Cerebellar nuclear complex (tissue), 1 donor: ENCODE measurements around the gene MMP17.
"Not testable (repeated sequence)": the region's sequence is repeated elsewhere in the genome, so short reads cannot be mapped to it uniquely, and the experiment has no call there.

Source experiments
- DNase-seq, 2 experiments: peaks; one replicate each; lab custom pipeline; 2025; lab: John Stamatoyannopoulos, UW

The MMP17 gene

DNA sequence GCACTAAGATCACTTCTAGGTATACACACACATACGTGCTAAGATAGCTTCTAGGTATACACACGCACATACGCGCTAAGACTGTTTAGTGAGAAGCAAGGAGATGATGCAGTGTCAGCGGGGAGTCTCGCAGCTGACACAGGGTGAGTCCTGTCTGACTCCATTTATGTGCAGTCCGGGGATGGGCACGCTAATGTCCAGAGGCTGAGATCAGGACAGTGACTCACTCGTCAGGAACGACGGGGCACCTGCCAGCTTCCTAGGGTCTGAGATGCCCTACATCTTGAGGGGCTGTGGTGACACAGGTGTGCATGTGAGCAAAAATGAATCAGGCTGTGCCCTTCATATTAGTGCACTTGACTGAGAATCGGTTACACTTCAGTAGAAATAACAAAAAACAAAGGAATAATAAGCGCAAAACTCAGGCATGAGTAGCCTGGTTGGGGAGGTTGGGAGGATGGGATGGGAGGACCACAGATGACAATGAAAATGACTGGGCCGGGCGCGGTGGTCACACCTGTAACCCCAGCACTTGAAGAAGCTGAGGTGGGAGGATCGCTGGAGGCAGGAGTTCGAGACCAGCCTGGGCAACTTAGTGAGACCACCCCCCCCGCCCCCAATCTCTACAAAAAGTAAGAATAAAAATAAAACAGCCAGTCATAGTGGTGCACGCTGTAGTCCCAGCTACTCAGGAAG, 37.1 kb downstream of the MMP17 start:
- no peak for DNase-seq

DNA sequence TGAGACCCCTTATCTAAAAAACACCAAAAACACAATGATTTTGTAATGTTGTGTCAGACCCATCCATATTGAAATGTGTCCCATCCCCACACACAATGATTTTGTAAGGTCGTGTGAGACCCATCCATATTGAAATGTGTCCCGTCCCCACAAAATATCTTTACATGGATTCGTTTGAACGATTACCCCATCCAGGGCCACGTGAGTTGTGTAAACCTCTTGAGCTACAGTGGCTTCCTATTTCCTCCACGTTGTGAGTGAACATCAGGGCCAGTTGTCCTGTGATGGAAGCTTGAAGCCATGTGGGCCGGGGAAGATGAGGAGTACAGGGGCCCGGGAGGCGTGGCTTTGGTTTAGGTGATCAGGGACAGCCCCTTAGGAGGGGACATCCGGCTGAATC, 39.3 kb downstream of the MMP17 start:
- DNase-seq = no peak

DNA sequence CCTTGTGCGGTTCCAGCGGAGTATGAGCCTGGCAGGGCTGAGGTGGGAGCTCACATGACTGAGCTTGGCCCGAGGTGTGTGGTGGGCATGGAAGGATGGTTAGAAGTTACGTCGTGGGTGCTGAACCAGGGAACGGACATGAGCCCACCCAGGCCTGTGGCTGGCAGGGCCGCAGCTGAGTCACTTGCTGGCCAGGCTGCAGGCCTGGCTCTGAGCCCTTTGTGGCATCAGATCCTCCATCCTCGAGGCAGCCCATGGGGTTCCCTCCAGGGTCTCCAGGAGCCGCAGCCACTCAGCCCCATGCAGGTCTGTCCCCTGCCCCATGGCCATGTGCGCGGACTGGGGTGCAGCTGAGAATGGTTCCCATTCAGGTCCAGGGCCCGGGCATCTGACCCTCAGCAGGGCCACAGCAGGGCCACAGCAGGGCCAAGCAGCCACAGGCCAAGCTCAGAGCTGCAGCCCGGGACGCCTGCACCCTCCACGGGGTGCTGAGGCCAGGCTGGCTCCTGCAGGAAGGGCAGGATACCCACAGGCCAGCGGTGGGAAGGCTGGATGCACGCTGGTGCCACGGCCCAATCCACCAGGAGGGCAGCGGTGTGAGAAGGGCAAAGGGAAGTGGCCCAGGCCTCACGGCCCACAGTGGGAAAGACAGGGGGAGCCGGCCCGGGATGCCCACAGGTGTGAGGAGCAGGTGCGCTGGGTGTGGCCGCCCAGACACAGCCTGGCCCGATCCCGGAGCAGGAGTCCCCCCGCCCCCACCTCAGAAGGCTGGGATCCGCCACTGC, 39.9 kb downstream of the MMP17 start:
- no peak for DNase-seq

DNA sequence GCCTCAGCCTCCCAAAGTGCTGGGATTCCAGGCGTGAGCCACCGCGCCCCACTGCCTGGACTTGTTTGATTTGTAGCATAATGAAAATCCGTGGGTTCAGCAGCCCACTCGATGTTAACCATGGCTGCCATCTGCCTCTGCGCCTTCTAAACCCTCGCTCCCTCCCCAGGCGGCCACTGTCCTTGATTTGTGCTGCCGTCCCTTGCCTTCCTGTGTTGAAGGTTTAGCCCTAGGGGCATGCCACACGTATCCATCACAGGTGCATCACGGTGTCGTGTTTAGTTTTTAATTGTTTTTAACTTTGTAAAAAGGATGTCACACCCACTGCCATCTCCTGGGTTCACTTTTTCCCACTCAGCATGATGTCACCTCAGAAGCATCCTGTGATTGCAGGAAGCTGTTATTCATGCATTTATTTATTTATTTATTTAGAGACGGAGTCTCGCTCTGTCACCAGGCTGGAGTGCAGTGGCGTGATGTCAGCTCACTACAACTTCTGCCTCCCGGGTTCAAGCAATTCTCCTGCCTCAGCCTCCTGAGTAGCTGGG, 41.8 kb downstream of the MMP17 start:
- no peak for DNase-seq

DNA sequence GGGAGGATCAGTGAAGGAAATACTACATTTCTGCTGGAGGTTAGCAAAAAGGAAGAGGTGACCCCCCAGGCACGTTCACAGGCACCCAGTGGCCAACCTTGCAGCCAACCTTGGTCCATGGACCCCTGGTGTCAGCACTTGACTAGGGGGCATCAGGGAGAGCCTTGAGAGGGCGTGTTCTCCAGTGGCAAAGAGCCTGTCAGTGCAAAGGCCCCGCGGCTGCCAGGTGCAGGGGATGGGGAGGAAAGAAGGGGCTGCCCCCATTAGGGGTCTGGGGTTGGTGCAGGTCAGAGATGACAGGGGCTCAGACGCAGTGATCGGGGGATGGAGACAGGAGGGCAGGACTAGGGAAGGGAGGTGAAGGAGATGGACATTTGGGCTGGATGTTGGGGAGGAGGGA, 43.5 kb downstream of the MMP17 start:
- no peak for DNase-seq

DNA sequence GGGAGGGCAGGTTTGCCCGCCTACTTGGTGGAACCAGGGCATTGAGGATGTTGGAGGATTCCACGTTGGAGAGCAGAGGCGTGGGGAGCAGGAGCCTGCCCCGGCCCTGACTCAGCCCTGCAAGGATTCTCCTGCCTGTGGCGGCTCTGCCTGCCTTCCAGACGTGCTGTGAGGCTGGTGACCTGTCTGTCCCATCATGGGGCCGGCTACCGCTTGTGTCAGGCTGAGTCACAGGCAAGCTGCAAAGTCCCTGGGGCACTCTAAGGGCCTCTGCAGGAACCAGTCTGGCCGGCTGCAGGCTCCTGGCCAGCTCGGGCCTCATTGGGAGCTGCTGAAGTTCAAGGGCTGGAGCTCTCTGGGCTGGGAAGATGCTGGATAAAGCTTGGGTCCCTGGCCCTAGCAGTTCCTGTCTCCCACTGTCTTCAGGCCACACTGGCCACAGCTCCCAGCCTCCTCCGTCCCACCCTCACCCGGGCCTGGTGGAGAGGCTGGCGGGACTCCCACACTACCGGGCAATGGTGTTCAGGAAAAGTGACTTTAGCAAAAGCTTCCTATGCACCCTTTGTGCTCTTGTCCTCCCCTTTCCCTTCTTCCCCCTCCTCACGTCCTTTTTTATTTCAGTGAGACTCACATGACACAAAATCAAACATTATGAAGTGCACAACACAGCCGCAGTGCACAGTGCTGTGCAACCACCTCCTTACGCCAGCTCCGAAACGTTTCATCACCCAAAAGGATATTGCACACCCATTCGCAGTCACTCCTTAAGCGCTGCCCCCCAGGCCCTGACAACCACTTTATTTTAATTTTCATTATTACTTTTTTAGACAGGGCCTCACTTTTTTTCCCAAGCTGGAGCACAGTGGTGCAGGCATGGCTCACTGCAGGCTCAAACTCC, 44.2 kb downstream of the MMP17 start:
- no peak for DNase-seq

DNA sequence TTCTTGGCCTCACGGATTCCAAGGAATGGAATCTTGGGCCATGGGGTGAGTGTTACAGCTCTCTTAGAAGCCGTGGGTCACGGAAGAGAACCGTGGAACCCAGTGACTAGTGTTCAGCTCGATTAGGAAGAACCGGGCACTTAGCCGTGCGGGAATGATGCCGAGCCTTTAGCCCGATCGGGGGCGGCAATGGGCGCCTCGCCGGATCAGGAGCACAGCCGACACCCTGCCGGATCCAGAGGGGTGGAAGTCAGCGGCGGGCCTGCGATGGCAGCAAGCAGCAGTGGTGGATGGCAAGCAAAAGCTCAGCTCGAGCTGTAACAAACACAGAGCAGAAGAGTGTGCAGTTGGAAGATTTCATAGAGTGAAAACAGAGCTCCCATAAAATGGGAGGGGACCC, 45.1 kb downstream of the MMP17 start:
- DNase-seq = no peak

DNA sequence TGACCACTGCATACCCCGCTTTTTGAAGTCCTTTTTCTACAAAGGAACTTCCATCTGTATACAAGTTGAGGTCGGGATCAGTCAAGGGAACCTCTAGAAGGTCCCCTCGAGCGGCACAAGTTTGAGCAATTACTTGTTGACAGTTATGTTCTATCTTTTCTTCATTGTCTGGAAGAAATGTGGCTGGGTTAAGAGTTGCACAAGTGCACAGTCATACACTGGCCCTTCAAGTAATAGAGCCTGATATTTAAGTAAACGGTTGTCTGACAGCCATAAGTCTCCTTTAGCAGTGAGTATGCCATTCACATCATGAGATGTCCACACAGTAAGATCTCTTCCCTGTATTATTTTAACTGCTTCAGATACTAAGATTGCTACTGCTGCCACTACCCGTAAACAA, 46.8 kb downstream of the MMP17 start:
- DNase-seq = not testable (repeated sequence)

DNA sequence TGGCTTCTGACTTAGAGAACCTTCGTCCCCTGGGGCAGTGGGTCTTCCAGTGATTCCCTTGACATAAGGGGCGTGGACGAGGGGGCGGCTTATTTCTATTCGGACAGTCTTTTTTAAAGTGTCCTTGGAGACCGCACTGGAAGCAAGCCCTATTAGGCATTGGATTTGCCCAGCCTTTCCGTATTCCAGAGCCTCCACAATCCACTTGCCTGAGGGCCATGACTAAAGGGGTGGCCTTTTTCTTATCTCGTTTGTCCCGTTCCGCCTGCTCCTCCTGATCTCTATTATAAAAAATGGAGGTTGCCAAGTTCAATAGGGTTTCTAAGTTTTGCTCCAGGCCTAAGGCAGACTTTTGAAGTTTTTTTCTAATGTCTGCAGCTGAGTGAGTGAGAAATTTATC, 49.0 kb downstream of the MMP17 start:
- not testable (repeated sequence) for DNase-seq

DNA sequence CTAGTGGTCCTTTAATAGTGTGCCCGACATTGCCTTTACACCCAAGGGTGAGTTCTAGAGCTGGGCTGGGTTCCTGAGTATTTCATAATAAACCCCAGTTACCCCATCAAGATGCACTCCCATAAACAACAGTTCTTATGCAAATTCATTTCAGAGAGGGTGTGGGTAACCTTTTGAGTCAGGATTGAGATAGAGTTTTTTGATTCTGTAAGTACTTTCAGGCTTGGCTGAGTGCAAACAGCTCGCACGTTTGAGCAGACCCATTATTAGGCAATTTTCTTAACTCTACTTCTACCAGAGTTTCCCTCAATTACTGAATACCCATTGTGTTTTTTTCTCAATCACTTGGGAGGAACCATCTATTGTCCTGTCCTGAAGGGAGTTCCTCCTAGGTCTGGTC, 50.2 kb downstream of the MMP17 start:
- not testable (repeated sequence) for DNase-seq

DNA sequence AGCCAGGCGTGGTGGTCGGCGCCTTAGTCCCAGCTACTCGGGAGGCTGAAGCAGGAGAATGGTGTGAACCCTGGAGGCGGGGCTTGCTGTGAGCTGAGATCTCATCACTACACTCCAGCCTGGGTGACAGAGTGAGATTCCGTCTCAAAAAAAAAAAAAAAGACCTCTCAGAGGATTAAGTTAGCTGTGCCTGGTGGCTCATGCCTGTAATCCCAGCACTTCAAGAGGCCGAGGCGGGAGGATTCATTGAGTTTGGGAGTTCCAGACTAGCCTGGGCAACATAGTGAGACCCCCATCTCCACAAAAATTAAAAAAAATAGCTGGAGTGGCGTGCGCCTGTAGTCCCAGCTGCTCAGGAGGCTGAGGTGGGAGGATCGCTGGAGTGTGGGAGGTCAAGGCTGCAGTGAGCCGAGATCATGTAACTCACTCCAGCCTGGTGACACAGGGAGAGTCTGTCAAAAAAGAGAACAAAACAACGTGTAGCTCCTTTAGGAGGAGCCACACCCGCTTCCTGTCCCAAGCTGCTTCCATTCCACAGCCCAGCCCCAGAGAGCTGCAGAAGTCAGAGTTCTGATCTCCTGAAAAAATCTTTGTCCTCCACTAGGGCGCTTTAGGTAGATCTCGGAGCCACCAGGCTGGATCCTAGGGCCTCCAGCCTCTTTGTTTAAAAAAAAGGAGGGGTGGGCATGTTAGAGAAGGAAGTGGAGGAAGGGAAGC, 54.8 kb downstream of the MMP17 start:
- DNase-seq = no peak

DNA sequence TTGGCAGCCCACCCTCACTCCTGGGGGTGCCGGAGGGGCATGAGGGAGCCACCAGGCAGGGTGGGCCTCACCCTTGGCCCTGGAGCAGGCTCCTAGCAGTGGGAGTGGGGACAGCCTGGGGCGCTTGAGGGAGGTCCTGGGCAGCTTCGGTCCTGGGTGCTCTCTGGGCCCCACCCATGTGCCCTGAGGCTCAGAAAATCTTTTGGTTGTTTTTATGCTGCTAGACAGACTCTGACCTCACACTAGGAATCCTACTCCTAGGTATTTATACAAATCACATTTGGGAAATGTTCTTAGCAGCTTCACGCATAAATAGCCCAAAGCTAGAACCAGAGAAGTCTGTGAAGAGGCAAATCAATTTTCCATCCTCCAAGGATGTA, 55.3 kb downstream of the MMP17 start:
- DNase-seq = no peak

DNA sequence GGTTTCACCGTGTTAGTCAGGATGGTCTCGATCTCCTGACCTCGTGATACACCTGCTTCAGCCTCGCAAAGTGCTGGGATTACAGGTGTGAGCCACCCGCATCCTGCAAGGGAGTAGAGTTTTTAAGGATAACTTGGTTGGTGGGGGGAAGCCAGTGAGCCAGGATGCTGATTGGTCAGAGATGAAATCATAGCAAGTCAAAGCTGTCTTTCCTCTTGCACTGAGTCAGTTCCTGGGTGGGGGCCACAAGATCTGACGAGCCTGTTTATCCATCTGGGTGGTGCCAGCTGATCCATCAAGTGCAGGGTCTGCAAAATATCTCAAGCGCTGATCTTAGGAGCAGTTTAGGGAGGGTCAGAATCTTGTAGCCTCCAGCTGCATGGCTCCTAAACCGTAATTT, 56.9 kb downstream of the MMP17 start:
- not testable (repeated sequence) for DNase-seq

DNA sequence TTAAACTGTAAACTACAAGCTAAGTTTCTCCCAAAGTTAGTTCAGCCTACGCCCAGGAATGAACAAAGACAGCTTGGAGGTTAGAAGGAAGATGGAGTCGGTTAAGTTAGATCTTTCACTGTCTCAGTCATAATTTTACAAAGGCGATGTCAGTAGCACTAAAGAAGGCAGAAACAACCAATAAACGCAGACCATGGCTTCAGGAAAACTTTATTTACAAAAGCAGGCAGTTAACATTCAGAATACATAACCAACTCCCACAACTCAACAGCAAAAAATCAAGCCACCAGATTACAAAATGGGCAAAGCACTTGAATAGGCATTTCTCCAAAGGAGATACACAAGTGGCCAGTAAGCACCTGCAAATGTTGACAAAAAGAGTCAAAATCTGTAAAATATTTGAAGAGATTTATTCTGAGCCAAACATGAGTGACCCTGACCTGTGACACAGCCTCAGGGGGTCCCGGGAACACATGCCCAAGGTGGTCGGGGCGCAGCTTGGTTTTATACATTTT, 57.4 kb downstream of the MMP17 start:
- no peak for DNase-seq

DNA sequence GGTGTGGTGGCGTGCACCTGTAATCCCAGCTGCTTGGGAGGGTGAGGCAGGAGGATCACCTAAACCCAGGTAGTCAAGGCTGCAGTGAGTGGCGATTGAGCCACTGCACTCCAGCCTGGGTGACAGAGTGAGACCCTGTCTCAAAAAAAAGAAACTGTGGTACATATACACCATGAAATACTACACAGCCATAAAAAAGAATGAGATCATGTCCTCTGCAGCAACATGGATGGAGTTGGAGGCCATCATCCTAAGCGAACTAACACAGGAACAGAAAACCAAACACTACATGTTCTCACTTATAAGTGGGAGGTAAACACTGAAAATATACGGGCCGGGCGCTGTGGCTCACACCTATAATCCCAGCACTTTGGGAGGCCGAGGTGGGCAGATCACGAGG, 63.5 kb downstream of the MMP17 start:
- DNase-seq = not testable (repeated sequence)

DNA sequence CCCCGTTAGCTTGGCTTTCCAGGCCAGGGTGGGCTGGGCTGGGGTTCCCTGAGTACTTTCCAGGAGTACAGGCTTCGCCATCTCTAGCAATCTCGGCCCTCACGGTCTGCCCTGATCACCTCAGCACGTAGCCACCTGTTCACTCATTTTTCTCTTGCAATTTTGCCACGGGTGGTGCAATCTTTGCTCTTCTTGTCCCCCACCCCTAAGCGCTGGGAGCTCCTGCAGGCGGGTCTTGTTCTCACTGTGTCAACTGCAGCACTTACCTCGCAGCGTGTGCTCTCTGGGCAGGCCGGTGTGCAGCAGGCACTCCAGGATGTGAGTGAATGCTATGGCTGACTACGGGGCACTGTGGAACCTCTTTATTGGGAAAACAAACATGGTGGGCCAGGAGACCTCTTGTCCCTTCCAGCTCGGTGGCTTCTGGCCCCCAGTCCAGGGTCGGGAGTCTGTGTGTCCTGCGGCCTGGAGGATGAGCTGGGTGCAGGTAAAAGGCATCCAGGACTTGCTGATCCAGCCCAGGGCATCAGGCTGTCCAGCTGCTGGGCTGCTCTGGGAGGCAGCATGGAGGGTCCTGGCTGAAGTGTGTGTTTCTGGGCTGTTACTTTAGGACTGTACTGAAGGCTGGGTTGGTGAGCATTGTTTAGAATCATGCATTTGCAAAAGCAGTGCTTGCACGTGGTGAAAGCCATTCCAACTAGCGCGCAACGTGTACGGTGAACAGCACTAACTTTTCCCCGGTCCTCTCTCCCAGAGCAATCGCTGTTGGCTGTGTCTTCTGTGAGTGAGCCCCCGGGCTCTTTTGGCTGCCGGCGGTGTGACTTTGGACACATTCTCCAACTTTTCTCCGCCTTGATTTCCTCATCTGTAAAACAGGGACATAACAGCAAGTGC, 64.8 kb downstream of the MMP17 start:
- DNase-seq = no peak

DNA sequence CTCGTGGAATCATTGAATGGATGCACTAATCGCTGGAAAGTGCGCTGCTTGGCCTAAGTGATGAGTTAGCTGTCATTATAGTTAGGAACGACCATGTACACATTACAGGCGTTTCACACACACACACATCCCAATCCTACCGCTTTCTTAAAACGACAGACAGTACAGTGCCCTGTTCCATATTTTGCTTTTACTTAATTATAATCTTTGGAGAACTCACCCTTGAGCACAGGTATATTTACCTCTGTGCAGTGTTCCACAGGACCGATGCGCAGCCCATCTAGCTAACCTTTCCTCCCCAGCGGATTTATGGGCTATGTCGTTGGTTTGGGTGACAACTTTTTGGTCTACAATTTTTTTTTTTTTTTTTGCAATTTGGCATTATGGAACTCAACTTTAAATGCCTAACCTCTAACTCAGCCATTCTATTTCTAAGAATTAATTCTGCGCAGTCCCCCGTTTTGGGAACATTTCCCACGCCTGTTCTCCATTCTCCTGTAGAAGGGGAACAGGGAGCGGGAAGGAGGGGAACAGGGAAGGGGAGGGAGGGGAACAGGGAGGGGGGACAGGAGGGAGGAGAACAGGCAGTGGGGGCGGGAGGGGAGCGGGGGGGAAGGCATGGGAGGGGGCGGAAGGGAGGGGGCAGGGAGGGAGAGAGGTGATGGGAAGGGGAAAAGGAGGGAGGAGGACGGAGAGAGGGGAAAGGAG, 65.6 kb downstream of the MMP17 start:
- no peak for DNase-seq

DNA sequence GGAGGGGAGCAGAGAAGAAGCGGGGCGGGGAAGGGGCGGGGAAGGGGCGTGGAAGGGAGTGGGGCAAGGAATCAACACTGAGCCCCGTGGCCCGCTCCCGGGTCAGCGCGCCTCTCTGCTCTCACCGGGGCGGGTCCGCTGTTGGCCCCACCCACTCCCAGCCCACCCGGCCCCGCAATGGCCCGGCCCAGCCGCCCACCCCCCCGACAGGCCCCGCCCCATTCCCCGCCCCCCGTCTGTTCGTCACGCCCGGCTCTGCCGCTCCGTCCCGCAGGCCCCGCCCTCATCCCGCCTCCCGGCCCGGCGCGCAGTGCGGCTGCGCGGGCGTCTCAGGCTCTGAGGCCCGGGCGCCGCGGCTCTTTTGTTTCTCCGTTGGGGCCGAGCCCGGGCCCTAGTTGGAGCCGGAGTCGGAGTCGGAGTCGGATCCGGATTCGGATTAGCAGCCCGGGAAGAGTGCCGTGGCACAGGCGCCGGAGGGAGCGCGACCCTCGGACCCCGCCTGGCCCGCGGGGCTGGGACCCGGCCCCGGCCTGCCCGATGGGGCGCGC, 66.2 kb downstream of the MMP17 start, which contains the start of gene ULK1:
Gene ULK1, plus strand, starts transcription at position 310 of the 548 bp plus-strand sequence. CDS start 380 bp downstream, outside the sequence.
- peak; percentile 23 to 62 for DNase-seq

DNA sequence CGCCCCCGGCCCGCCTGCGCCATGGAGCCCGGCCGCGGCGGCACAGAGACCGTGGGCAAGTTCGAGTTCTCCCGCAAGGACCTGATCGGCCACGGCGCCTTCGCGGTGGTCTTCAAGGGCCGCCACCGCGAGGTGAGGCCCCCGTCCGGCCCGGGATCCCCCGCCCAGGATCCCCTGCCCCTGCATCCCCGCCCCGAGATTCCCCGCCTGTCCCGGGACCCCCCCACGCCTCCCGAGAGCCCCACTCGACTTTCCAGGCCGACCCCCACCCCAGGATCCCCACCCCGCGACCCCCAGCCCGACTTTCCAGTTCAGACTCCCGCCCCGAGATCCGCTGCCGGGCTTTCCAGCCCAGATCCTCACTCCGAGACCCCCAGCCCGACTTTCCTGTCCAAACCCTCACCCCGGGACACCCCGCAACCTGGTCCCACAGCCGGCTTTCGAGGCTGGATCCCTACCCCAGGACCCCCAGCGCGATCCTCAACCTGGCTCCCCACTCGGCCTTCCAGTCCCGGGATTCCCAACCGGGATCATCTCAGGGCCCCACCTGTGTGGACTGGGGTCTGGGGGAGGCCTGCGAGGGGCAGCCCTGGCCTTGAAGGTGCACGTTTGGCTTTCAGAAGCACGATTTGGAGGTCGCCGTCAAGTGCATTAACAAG, 66.9 kb downstream of the MMP17 start:
- no peak for DNase-seq
